NCI-H2107 (cell line): ENCODE results near the gene ITGB3.
"Not testable (repeated sequence)": the region's sequence is repeated elsewhere in the genome, so short reads cannot be mapped to it uniquely, and the experiment has no call there.

Source experiments
- DNase-seq: peaks from one replicate; lab custom pipeline; 2025; lab: John Stamatoyannopoulos, UW

Gene ITGB3

DNA sequence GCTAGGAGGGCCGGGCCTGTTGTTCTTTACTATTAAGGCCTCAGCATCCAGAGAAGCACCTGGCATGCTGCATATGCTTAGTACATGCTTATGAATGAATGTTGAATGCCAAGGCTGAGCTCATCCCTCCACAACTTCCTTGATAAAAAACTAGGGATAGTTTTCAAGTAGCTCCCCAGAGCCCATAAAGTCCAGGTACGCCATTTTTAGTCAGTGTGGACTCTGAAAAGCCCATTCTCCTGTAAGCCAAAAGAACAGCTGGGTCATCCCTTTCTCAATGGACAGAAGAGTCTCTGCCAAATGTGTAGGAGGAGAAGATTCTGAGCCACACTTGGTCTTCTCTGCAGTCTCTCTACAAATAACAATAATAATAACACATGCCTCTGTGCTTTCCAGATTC, 8.9 kb upstream of the ITGB3 start:
- no peak for DNase-seq

DNA sequence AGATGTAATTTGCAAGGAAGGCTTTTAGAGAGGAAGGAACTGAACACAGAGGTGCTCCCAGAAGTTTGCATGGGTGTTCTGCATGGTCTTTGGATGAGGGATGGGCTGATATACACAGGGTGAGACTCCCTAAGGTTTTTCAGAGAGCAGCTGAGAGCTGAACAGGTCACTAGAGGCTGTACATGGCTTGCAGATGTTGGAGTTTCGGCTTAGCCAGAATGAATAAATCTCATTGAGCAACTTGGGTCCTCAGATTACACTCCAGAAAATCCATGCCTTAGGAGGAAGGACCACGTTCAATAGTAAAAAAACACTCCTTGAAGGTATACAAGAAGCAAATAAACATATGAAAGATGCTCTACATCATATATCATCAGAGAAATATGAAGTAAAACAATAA, 7.5 kb upstream of the ITGB3 start:
- no peak for DNase-seq

GRCh38 chr17:47250855-47251254, 2.8 kb upstream of the ITGB3 start:
- DNase-seq = no peak

GRCh38 chr17:47251421-47251940, 2.1 kb upstream of the ITGB3 start:
- DNase-seq = no peak

GRCh38 chr17:47252209-47252608, 1.4 kb upstream of the ITGB3 start:
- no peak for DNase-seq

- no peak for DNase-seq
Observed at GRCh38 chr17:47252766-47253512, 688 bp upstream of the ITGB3 start.

DNA sequence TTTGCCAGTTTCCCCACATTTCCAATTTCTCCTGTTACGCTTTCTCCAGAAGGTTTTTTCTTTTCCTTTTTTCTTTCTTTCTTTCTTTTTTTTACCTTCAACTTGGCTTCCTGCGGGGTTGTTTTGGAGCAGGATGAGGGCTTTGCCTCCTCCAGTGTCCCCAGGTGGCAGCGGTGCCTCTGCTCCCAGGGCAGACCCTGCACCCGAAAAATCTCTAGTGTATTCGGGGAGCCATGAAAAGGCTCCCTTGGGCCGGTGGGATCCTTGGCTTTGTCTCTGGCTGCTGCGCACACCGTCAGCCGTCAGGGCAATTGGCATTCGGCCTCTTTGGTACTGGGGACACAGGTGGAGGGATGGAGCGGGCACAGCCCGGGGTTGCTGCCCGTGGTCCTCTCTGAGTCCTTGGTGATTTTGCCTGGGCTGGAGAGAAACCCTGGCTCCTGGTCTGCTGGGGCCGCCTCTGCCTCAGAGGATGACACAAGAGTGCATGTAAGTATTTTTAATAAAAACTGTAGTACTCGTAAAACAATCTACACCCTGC, 846 bp downstream of the ITGB3 start:
- no peak for DNase-seq

GRCh38 chr17:47257651-47258339, 4.2 kb downstream of the ITGB3 start:
- DNase-seq = no peak

GRCh38 chr17:47262586-47262985, 9.0 kb downstream of the ITGB3 start:
- DNase-seq = no peak

- no peak for DNase-seq
Observed at GRCh38 chr17:47264166-47264565, 10.5 kb downstream of the ITGB3 start.

- DNase-seq = no peak
Observed at GRCh38 chr17:47265983-47266541, 12.4 kb downstream of the ITGB3 start.

GRCh38 chr17:47266782-47267181, 13.2 kb downstream of the ITGB3 start:
- DNase-seq = no peak

DNA sequence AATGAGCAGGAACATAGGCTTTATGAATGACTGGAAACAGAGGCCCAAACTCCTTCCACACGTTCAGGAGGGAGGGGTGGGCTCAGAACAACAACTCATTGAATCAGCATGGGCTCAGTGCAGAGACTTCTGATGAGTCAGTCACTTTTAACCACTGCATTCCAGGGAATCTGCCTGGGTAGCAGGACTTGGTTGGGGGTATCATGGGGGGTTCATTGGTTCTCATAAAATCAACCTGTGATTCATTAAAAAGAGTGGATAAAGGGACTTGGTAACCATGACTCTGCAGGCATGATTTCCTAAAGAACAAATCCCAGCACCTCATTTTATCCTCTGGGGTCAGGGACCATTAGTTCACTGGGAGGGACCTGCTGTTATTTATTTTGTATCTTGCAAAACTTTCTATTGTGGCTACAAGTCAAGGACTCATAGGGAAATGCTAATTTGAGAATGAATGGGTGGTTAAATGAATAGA, 13.8 kb downstream of the ITGB3 start:
- DNase-seq = no peak

GRCh38 chr17:47268964-47269363, 15.3 kb downstream of the ITGB3 start:
- not testable (repeated sequence) for DNase-seq

DNA sequence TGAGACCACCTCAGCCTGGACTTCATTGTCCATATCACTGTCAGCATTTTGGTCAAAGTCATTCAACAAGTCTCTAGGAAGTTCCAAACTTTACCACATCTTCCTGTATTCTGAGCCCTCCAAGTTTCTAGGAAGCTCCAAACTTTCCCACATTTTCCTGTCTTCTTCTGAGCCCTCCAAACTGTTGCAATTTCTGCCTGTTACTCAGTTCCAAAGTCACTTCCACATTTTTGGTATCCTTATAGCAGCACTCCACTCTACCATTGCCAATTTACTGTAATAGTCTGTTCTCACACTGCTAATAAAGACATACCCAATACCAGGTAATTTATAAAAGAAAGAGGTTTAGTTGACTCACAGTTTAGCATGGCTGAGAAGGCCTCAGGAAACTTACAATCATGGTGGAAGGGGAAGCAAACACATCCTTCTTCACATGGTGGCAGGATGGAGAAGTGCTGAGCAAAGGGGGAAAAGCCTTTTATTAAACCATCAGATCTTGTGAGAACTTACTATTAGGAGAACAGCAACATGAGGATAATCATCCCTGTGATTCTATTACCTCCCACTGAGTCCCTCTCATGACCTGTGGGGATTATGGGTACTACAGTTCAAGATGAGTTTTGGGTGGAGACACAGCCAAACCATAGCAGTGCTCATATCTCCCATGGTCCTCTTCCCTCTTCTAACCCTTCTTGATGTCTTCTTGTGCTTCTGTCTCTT, 16.1 kb downstream of the ITGB3 start:
- DNase-seq = not testable (repeated sequence)

- DNase-seq = no peak
Observed at GRCh38 chr17:47270946-47271705, 17.5 kb downstream of the ITGB3 start.

DNA sequence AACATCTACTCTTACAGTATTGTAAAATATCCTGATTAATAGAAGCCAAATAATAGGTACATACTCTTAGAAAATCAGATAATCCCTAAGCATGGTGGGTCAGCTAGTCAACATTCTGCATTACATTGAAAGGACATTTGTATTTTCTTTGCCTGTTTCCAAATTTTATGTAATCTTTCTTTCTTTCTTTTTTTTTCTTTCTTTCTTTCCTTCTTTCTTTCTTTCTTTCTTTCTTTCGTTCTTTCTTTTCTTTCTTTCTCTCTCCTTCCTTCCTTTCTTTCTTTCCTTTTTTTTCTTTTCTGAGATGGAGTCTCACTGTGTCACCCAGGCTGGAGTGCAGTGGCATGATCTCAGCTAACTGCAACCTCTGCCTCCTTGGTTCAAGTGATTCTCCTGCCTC, 18.9 kb downstream of the ITGB3 start:
- DNase-seq = no peak

DNA sequence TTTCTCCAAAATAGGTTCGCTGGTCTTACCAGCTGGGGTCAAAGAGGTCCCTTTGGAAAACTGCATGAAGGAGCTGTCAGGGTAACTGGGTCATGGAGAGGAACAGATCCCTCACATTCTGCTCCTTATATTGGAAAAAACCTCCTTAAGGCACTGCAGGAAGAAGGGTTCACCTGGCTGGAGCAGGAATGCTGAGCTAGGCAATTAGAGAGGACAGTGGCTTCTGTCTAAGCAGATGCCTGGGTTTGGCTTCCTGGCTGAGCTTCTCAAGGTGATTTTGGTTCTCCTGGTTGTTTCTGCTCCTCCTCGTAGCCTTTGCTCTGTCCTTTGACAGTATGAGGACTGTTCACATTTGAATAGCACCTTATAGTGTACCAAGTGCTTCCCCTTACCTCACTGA, 19.6 kb downstream of the ITGB3 start:
- no peak for DNase-seq

DNA sequence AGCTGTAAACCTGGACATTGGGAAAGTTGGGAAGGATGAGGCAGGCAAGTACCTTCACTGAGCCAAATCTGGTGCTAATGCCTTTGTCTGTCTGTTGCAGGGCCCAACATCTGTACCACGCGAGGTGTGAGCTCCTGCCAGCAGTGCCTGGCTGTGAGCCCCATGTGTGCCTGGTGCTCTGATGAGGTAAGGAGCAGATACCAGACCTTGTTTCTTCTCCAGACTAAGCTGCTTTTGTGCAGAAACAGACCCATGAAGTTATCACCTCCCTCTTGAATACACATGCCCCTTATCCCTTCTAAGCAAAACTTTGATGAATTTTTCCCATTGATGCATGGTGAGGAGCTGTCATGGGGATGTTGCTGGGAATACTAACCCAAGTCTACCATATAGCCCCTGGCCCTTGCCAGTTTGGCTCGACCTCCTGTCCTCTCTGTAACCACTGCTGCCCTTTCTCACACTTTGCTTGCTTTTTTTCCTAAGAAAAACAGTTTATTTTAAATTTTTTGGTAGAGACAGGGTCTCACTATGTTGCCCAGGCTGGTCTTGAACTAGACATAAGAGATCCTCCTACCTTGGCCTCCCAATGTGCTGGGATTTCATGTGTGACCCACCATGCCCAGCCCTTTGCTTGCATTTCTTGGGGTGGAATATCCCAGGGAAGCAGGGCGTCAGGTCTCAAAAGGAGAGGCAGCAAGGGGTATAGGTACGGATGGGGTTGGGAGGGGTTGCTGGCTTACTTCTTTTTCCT, 20.9 kb downstream of the ITGB3 start:
- no peak for DNase-seq

GRCh38 chr17:47275245-47275984, 21.8 kb downstream of the ITGB3 start:
- DNase-seq = no peak
